GM18909 (cell line): ENCODE results near the gene GATAD2B.

ENCODE experiments used
- ATAC-seq: cut with Tn5 transposase; IDR thresholded peaks from one replicate; pipeline ENCODE4 v1.9.1; 2021; ENCODE audit warnings: mild to moderate bottlenecking; ENCODE audit not compliant: unreplicated experiment, poor library complexity

GATAD2B gene

GRCh38 chr1:153799566-153800465, 123.0 kb downstream of the GATAD2B start:
- ATAC-seq = no peak

- ATAC-seq = no peak
These were observed 123.8 kb downstream of the GATAD2B start for GRCh38 chr1:153799016-153799415.

- ATAC-seq = no peak
These were observed 124.3 kb downstream of the GATAD2B start for GRCh38 chr1:153798468-153798780.

GRCh38 chr1:153796786-153797659, 125.7 kb downstream of the GATAD2B start:
- no peak for ATAC-seq

GRCh38 chr1:153795934-153796785, 126.6 kb downstream of the GATAD2B start:
- ATAC-seq = no peak

GRCh38 chr1:153795330-153795837, 127.4 kb downstream of the GATAD2B start:
- ATAC-seq = no peak

GRCh38 chr1:153794624-153795329, 128.0 kb downstream of the GATAD2B start:
- ATAC-seq = no peak

GRCh38 chr1:153793973-153794615, 128.7 kb downstream of the GATAD2B start:
- ATAC-seq = no peak

GRCh38 chr1:153793261-153793972, 129.4 kb downstream of the GATAD2B start:
- ATAC-seq = no peak

GRCh38 chr1:153792631-153793041, 130.1 kb downstream of the GATAD2B start:
- ATAC-seq = no peak

- peak; percentile 23 for ATAC-seq
These were observed 131.0 kb downstream of the GATAD2B start for GRCh38 chr1:153791648-153792253.

GRCh38 chr1:153790966-153791647, 131.7 kb downstream of the GATAD2B start:
- ATAC-seq = peak; percentile 83

- ATAC-seq = no peak
These were observed 132.3 kb downstream of the GATAD2B start for GRCh38 chr1:153790313-153790965.

- ATAC-seq = no peak
These were observed 133.2 kb downstream of the GATAD2B start for GRCh38 chr1:153789478-153790034.

- ATAC-seq = no peak
These were observed 136.6 kb downstream of the GATAD2B start for GRCh38 chr1:153786038-153786790.
